ENCODE measurements around the gene INAVA.

GRCh38 chr1:200954434-200954833 lies 59.7 kb downstream of the INAVA start:
- TF ChIP-seq POLR2A (IDR thresholded peaks at IDR 0.05) (no peak), CTCF (IDR thresholded peaks at IDR 0.05) (no peak)

All from tibial nerve (tissue), 3 donors.